ENCODE data around the gene RBSN. TPM values are rescaled to one million over a fixed set of nuclear protein-coding genes. Genes with fewer than 3 reads are reported as not detected.

The RBSN gene
- total RNA-seq, 3 donors from 2014 or later (not counting 1 experiment from before 2014, with no cell fraction given): 27.6 to 34.4 (median 29.4) TPM

DNA sequence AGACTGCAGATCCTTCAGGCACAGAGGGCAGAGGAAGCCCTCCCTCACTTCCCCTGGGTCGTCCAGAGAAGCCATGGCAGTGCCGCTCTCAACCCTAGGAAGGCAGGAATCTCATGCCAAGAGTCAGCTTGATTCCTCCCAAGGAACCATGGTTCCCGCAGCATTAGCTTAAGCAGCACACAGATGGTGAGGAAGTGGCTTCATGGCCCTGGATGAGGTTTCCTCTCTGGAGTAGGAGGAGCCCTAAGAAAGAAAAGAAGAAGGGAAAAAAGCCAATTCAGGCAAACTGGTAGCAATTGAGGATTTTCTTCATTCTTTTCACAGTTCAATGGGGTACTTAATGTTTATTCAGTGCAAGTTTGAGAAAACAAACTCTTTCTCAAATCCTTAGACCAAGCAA, 2.9 kb downstream of the RBSN start:
- Mint-ChIP-seq H3K36me3 (no peaks in the 10 kb centered on the region), H3K4me3 (no peak overlapping the region), H3K9me3 (no peaks in the 10 kb centered on the region), H3K4me1 (peaks cover 18 to 27% of the 10 kb centered on the region in 2 donors), H3K27me3 (ENCODE audit: low read depth in 2 of 2) (no peaks in the 10 kb centered on the region), H3K27ac (peak overlapping the region in 1 of 2 donors; percentile 11)
- peaks cover 24% of the 10 kb centered on the region for H3K4me1 ChIP-seq (ENCODE audit: control insufficient read depth, insufficient read depth, low read length)
- peaks cover 37% of the 10 kb centered on the region for H3K36me3 ChIP-seq (ENCODE audit: control insufficient read depth, insufficient read depth, low read length)
- intact Hi-C loops (cut with micrococcal nuclease): loop anchor here (5.0 kb wide), 1 partner anchor 664 kb away; no protein-coding TSS in a partner anchor
- H3K27me3 ChIP-seq (ENCODE audit: control insufficient read depth, insufficient read depth, low read length): no peaks in the 10 kb centered on the region
- no peaks in the 10 kb centered on the region for H3K9me3 ChIP-seq (ENCODE audit: control insufficient read depth, insufficient read depth, low read length)
- 79% methylated on average over 3 of the region's 3 CpGs for WGBS (ENCODE audit: insufficient coverage)
- DNase-seq (no peak), ATAC-seq (no peak)
- no peak overlapping the region for H3K4me3 ChIP-seq (ENCODE audit: low read length)
- H3K27ac ChIP-seq (ENCODE audit: low read length): no peak overlapping the region
- TF ChIP-seq, protein P1, sequence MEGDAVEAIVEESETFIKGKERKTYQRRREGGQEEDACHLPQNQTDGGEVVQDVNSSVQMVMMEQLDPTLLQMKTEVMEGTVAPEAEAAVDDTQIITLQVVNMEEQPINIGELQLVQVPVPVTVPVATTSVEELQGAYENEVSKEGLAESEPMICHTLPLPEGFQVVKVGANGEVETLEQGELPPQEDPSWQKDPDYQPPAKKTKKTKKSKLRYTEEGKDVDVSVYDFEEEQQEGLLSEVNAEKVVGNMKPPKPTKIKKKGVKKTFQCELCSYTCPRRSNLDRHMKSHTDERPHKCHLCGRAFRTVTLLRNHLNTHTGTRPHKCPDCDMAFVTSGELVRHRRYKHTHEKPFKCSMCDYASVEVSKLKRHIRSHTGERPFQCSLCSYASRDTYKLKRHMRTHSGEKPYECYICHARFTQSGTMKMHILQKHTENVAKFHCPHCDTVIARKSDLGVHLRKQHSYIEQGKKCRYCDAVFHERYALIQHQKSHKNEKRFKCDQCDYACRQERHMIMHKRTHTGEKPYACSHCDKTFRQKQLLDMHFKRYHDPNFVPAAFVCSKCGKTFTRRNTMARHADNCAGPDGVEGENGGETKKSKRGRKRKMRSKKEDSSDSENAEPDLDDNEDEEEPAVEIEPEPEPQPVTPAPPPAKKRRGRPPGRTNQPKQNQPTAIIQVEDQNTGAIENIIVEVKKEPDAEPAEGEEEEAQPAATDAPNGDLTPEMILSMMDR (IDR thresholded peaks at IDR 0.05): no peak

DNA sequence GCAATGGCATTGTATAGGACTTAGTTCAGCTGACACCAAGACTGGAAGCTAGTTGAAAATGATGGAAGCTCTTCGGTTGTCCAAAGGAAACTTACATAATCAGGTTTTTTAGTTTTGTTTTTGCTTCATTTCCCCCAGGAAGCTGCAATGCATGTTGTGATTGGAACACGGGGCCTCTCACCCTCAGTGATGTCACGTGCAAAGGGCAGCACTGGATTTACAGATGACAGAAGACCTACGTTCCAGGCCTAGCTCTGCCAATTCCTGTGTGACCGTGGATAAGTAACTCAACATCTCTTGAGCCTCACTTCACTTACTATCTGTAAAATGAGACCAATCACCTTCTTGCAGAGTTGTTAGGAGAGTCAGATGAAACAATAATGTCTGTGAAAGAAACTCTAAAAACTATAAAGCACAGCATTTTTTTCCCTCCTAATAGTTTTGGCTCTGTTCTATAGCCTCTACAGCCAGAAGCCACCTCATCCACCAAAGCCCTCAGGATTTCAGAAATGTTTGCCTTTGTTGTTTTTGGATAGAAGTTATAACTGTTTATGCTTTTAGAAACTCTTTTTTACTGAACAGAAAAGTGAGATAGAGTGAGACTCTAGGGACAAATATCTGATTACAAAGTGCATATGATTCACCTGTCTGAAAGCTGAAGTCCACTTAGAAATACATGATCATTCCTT, 4.6 kb downstream of the RBSN start:
- intact Hi-C loops (cut with micrococcal nuclease): no loop called here
- peaks cover 17% of the 10 kb centered on the region for H3K4me1 ChIP-seq (ENCODE audit: control insufficient read depth, insufficient read depth, low read length)
- Mint-ChIP-seq H3K4me1 (peaks cover 16 to 18% of the 10 kb centered on the region in 2 donors), H3K36me3 (no peaks in the 10 kb centered on the region), H3K4me3 (no peak overlapping the region), H3K27me3 (ENCODE audit: low read depth in 2 of 2) (no peaks in the 10 kb centered on the region), H3K27ac (no peak overlapping the region), H3K9me3 (no peaks in the 10 kb centered on the region)
- H3K4me3 ChIP-seq (ENCODE audit: low read length): no peak overlapping the region
- TF ChIP-seq, protein P1 (IDR thresholded peaks at IDR 0.05): no peak
- 93% methylated on average over 4 of the region's 5 CpGs for WGBS (ENCODE audit: insufficient coverage)
- H3K36me3 ChIP-seq (ENCODE audit: control insufficient read depth, insufficient read depth, low read length): peaks cover 47% of the 10 kb centered on the region
- no peak for ATAC-seq
- DNase-seq: no peak
- no peak overlapping the region for H3K27ac ChIP-seq (ENCODE audit: low read length)
- H3K9me3 ChIP-seq (ENCODE audit: control insufficient read depth, insufficient read depth, low read length): no peaks in the 10 kb centered on the region
- no peaks in the 10 kb centered on the region for H3K27me3 ChIP-seq (ENCODE audit: control insufficient read depth, insufficient read depth, low read length)

DNA sequence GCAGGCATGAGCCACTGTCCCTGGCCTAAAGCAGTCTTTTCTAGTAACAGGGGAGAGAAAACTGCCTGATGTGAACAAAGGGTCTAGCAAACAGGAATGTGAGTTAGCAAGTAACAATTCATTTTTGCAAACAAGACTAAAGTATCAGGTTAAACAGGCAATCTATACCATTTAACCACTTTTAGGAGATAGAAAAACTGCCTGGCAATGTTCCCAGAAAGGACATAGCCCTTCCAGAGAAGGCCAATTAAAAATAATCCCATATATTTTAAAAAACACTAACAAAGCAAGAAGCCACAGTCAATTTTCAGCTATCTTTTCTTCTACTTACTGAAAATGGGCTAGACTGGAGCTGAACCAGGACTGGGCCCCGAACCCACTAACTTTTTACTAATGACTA, 6.3 kb downstream of the RBSN start:
- no peak overlapping the region for H3K4me3 ChIP-seq (ENCODE audit: low read length)
- intact Hi-C loops (cut with micrococcal nuclease): no loop called here
- no peaks in the 10 kb centered on the region for H3K9me3 Mint-ChIP-seq
- no peaks in the 10 kb centered on the region for H3K9me3 ChIP-seq (ENCODE audit: control insufficient read depth, insufficient read depth, low read length)
- no peak overlapping the region for H3K4me3 Mint-ChIP-seq
- no peak overlapping the region for H3K27ac ChIP-seq (ENCODE audit: low read length)
- peaks cover 2% of the 10 kb centered on the region in 2 donors for H3K4me1 Mint-ChIP-seq
- ATAC-seq (no peak), DNase-seq (no peak)
- 100% methylated on average over 1 of the region's 1 CpG for WGBS (ENCODE audit: insufficient coverage)
- no peaks in the 10 kb centered on the region for H3K27me3 Mint-ChIP-seq (ENCODE audit: low read depth in 2 of 2)
- H3K27me3 ChIP-seq (ENCODE audit: control insufficient read depth, insufficient read depth, low read length): no peaks in the 10 kb centered on the region
- peaks cover 10% of the 10 kb centered on the region for H3K4me1 ChIP-seq (ENCODE audit: control insufficient read depth, insufficient read depth, low read length)
- H3K36me3 ChIP-seq (ENCODE audit: control insufficient read depth, insufficient read depth, low read length): peaks cover 56% of the 10 kb centered on the region
- H3K27ac Mint-ChIP-seq: no peak overlapping the region
- no peaks in the 10 kb centered on the region for H3K36me3 Mint-ChIP-seq
- TF ChIP-seq, protein P1 (IDR thresholded peaks at IDR 0.05): no peak

DNA sequence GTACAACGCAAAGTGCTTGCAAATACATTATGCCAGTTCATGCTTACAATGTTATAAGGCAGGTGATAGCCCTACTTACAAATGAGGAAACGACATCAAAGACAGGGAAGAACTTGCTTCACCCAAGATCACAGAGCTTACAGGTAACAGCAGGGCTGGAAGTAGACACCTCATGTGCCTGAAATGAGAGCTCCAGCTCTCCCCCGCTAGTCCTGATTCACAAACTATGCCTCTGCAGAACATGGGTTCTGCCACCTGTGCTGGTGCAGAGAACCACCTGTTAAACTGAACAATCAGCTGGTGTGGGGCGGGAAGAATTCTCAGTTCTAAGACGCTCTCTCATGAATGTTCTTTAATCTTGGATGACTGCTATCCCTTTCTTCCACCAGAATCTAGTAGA, 7.4 kb downstream of the RBSN start:
- TF ChIP-seq, protein P1 (IDR thresholded peaks at IDR 0.05): no peak
- no peaks in the 10 kb centered on the region for H3K9me3 Mint-ChIP-seq
- H3K4me1 Mint-ChIP-seq: no peaks in the 10 kb centered on the region
- DNase-seq (no peak), ATAC-seq (no peak)
- Histone ChIP-seq H3K4me3 (ENCODE audit: low read length) (no peak overlapping the region), H3K4me1 (ENCODE audit: control insufficient read depth, insufficient read depth, low read length) (no peaks in the 10 kb centered on the region), H3K9me3 (ENCODE audit: control insufficient read depth, insufficient read depth, low read length) (no peaks in the 10 kb centered on the region), H3K36me3 (ENCODE audit: control insufficient read depth, insufficient read depth, low read length) (peaks cover 61% of the 10 kb centered on the region), H3K27ac (ENCODE audit: low read length) (no peak overlapping the region), H3K27me3 (ENCODE audit: control insufficient read depth, insufficient read depth, low read length) (no peaks in the 10 kb centered on the region)
- H3K27ac Mint-ChIP-seq: no peak overlapping the region
- WGBS (ENCODE audit: insufficient coverage): 87% methylated on average over 5 of the region's 5 CpGs
- no peak overlapping the region for H3K4me3 Mint-ChIP-seq
- intact Hi-C loops (cut with micrococcal nuclease): no loop called here
- no peaks in the 10 kb centered on the region for H3K36me3 Mint-ChIP-seq
- H3K27me3 Mint-ChIP-seq (ENCODE audit: low read depth in 2 of 2): no peaks in the 10 kb centered on the region
